SK-N-MC (cell line): Measurements from ENCODE around the gene MINDY4.

Source experiments
- EZH2 ChIP-seq: fragments of 200-600 bp; sonication (generic); IDR thresholded peaks from one replicate; pipeline ENCODE4 v1.6.1; 2017; ENCODE audit warnings: antibody characterized with exemption
- POLR2AphosphoS5 ChIP-seq: IDR thresholded peaks from 2 replicates; pipeline ENCODE4 v1.6.1; 2012; ENCODE audit warnings: mild to moderate bottlenecking, low read depth, low read length, borderline replicate concordance

GRCh38 chr7:30782690-30783089, 11.5 kb downstream of the MINDY4 start:
- TF ChIP-seq EZH2 (no peak), POLR2AphosphoS5 (no peak)
